Measurements from ENCODE around the gene ZP2.

DNA sequence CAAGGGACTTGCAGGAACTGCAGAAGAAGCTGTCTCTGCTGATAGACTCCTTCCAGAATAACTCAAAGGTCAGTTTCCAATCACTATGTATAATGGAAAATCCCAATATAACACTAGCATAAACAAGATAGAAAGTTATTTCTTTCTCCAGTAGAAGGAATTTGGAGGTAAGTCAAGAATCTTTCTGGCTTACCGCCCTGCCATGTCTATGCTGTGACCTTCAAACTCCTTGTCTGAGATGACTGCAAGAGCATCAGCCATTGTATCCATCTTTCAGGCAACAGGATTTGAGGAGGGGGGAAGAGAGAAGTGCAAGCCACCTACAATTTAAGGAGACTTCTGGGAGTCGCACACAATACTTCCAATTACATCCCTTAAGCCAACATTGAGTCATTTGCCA, 50.2 kb downstream of the ZP2 start:
- TF ChIP-seq SIN3A (IDR thresholded peaks at IDR 0.05; ENCODE audit: low read depth) (no peak), ZNF274 (IDR thresholded peaks at IDR 0.05; ENCODE audit: low read depth, low read length) (no peak), POLR2AphosphoS5 (IDR thresholded peaks at IDR 0.05; ENCODE audit: low read depth, low read length) (no peak)
- TF ChIP-seq, protein P1, sequence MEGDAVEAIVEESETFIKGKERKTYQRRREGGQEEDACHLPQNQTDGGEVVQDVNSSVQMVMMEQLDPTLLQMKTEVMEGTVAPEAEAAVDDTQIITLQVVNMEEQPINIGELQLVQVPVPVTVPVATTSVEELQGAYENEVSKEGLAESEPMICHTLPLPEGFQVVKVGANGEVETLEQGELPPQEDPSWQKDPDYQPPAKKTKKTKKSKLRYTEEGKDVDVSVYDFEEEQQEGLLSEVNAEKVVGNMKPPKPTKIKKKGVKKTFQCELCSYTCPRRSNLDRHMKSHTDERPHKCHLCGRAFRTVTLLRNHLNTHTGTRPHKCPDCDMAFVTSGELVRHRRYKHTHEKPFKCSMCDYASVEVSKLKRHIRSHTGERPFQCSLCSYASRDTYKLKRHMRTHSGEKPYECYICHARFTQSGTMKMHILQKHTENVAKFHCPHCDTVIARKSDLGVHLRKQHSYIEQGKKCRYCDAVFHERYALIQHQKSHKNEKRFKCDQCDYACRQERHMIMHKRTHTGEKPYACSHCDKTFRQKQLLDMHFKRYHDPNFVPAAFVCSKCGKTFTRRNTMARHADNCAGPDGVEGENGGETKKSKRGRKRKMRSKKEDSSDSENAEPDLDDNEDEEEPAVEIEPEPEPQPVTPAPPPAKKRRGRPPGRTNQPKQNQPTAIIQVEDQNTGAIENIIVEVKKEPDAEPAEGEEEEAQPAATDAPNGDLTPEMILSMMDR (IDR thresholded peaks at IDR 0.05 in 2 of 3, conservative IDR thresholded peaks at IDR 0.05 in 1 of 3; ENCODE audit: borderline replicate concordance in 1 of 3, insufficient read depth in 1 of 3, low read depth in 2 of 3, low read length in 2 of 3), result no peak
- TF ChIP-seq, protein P2, sequence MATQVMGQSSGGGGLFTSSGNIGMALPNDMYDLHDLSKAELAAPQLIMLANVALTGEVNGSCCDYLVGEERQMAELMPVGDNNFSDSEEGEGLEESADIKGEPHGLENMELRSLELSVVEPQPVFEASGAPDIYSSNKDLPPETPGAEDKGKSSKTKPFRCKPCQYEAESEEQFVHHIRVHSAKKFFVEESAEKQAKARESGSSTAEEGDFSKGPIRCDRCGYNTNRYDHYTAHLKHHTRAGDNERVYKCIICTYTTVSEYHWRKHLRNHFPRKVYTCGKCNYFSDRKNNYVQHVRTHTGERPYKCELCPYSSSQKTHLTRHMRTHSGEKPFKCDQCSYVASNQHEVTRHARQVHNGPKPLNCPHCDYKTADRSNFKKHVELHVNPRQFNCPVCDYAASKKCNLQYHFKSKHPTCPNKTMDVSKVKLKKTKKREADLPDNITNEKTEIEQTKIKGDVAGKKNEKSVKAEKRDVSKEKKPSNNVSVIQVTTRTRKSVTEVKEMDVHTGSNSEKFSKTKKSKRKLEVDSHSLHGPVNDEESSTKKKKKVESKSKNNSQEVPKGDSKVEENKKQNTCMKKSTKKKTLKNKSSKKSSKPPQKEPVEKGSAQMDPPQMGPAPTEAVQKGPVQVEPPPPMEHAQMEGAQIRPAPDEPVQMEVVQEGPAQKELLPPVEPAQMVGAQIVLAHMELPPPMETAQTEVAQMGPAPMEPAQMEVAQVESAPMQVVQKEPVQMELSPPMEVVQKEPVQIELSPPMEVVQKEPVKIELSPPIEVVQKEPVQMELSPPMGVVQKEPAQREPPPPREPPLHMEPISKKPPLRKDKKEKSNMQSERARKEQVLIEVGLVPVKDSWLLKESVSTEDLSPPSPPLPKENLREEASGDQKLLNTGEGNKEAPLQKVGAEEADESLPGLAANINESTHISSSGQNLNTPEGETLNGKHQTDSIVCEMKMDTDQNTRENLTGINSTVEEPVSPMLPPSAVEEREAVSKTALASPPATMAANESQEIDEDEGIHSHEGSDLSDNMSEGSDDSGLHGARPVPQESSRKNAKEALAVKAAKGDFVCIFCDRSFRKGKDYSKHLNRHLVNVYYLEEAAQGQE (IDR thresholded peaks at IDR 0.05; ENCODE audit: low read depth), result no peak

Data from HCT116 (cell line).